Dedifferentiated amniotic fluid mesenchymal stem cell (primary cell): ENCODE measurements around the gene SLC8A1.

Experiments
- DNase-seq: peaks from one replicate; pipeline ENCODE4 v3.0.0-alpha.2; 2016; ENCODE audit errors: extremely low spot score

SLC8A1 gene

GRCh38 chr2:40193670-40194026, 258.2 kb downstream of the SLC8A1 start:
- DNase-seq, result no peak

GRCh38 chr2:40192864-40193669, 258.8 kb downstream of the SLC8A1 start:
- no peak for DNase-seq

GRCh38 chr2:40190457-40190856, 261.4 kb downstream of the SLC8A1 start:
- DNase-seq, result no peak

GRCh38 chr2:40189881-40190280, 262.0 kb downstream of the SLC8A1 start:
- DNase-seq, result no peak

GRCh38 chr2:40187054-40187453, 264.8 kb downstream of the SLC8A1 start:
- no peak for DNase-seq

- DNase-seq, result no peak
These were observed 267.3 kb downstream of the SLC8A1 start for GRCh38 chr2:40184551-40184950.

GRCh38 chr2:40181855-40182254, 270.0 kb downstream of the SLC8A1 start:
- DNase-seq, result no peak

- no peak for DNase-seq
These were observed 272.1 kb downstream of the SLC8A1 start for GRCh38 chr2:40179801-40180200.

GRCh38 chr2:40178971-40179370, 272.9 kb downstream of the SLC8A1 start:
- DNase-seq, result no peak

- DNase-seq, result no peak
These were observed 273.6 kb downstream of the SLC8A1 start for GRCh38 chr2:40178171-40178778.

GRCh38 chr2:40177366-40177765, 274.5 kb downstream of the SLC8A1 start:
- DNase-seq, result no peak

GRCh38 chr2:40173276-40173675, 278.6 kb downstream of the SLC8A1 start:
- DNase-seq, result peak; percentile 25

GRCh38 chr2:40169856-40170255, 282.0 kb downstream of the SLC8A1 start:
- DNase-seq, result no peak

- DNase-seq, result peak; percentile 24
These were observed 282.5 kb downstream of the SLC8A1 start for GRCh38 chr2:40169430-40169829.

- DNase-seq, result no peak
These were observed 283.3 kb downstream of the SLC8A1 start for GRCh38 chr2:40168546-40168945.

- DNase-seq, result no peak
These were observed 283.9 kb downstream of the SLC8A1 start for GRCh38 chr2:40168032-40168431.

GRCh38 chr2:40166006-40166405, 285.9 kb downstream of the SLC8A1 start:
- DNase-seq, result no peak

GRCh38 chr2:40165509-40165844, 286.4 kb downstream of the SLC8A1 start:
- no peak for DNase-seq

GRCh38 chr2:40164736-40165508, 287.0 kb downstream of the SLC8A1 start:
- no peak for DNase-seq

GRCh38 chr2:40161986-40162385, 289.9 kb downstream of the SLC8A1 start:
- no peak for DNase-seq

- no peak for DNase-seq
These were observed 291.1 kb downstream of the SLC8A1 start for GRCh38 chr2:40160751-40161218.

- DNase-seq, result no peak
These were observed 292.6 kb downstream of the SLC8A1 start for GRCh38 chr2:40159333-40159732.

- DNase-seq, result no peak
These were observed 293.1 kb downstream of the SLC8A1 start for GRCh38 chr2:40158781-40159180.
